ENCODE data around the gene PBX1. TPM values are rescaled to one million over a fixed set of nuclear protein-coding genes. Genes with fewer than 3 reads are reported as not detected.

PBX1 gene
- total and polyA plus RNA-seq, 10 of the 15 experiments (the other 5 are each of a cell fraction or from before 2014, with no cell fraction given), result 0.05 to 0.28 (median 0.11) TPM; not detected in 5

DNA sequence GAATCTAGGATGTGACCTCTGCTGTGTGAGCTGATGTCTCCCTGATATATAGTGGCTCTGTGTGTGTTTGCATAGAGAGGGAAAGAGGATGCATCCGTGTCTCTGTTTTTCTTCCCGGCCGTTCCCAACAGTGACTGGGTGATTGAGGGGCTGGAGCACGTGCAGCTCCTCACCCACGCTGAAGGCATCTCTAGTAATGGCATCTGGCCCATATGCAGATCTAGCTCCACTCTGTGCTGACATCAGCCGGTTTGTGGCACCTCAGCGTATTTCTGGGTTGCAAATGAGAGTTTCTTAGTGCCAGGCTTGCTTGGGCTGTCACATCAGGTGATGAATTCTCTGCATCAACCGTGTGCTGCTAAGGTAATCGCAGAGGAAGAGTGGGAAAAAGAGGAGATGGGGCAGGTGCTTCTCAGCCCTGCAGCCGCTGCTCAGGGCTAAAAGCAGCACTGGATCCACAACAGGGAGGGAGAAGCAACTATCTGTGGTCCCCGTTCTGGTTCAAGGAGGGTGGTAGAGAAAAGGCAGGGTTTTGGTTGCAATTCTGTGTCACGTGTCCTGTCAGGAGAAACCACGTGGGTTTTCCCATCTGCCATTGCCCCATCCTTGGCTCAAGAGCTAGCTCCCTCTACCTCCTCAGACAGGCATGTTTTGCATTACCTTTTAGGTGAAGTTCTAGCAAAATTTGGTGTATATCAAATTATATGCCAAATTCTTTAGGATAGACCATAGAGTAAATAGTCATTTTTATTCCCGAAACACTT, 282.9 kb downstream of the PBX1 start (continued):
- no peak for TF ChIP-seq REST (IDR thresholded peaks at IDR 0.05; ENCODE audit: low read depth, low read length)
- TF ChIP-seq, protein P1, sequence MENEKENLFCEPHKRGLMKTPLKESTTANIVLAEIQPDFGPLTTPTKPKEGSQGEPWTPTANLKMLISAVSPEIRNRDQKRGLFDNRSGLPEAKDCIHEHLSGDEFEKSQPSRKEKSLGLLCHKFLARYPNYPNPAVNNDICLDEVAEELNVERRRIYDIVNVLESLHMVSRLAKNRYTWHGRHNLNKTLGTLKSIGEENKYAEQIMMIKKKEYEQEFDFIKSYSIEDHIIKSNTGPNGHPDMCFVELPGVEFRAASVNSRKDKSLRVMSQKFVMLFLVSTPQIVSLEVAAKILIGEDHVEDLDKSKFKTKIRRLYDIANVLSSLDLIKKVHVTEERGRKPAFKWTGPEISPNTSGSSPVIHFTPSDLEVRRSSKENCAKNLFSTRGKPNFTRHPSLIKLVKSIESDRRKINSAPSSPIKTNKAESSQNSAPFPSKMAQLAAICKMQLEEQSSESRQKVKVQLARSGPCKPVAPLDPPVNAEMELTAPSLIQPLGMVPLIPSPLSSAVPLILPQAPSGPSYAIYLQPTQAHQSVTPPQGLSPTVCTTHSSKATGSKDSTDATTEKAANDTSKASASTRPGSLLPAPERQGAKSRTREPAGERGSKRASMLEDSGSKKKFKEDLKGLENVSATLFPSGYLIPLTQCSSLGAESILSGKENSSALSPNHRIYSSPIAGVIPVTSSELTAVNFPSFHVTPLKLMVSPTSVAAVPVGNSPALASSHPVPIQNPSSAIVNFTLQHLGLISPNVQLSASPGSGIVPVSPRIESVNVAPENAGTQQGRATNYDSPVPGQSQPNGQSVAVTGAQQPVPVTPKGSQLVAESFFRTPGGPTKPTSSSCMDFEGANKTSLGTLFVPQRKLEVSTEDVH (IDR thresholded peaks at IDR 0.05; ENCODE audit: low read depth, partially characterized antibody), result no peak
- TF ChIP-seq CBX3 (IDR thresholded peaks at IDR 0.05; ENCODE audit: borderline replicate concordance, low read depth), result no peak
- no peak for TF ChIP-seq HDAC6 (IDR thresholded peaks at IDR 0.05; ENCODE audit: unreplicated experiment)
- no peak for TF ChIP-seq SUPT20H (IDR thresholded peaks at IDR 0.05; ENCODE audit: borderline replicate concordance, control insufficient read depth, low read depth, low read length)
